HG03442 (cell line): ENCODE results near the gene GPC5.
A peak's percentile ranks its signal among the peaks of the same experiment; 100 is the strongest.
"Not testable (repeated sequence)": the region's sequence is repeated elsewhere in the genome, so short reads cannot be mapped to it uniquely, and the experiment has no call there.

Experiments
- ATAC-seq: cut with Tn5 transposase; IDR thresholded peaks from one replicate; pipeline ENCODE4 v1.9.1; 2021; ENCODE audit warnings: mild to moderate bottlenecking, moderate library complexity; ENCODE audit not compliant: unreplicated experiment

The GPC5 gene

GRCh38 chr13:91398413-91399188, at the start of gene GPC5:
GPC5 (plus strand) TSS chr13:91398621.
- peak; percentile 96 for ATAC-seq

GRCh38 chr13:91348906-91349435, 49.5 kb upstream of the GPC5 start:
- peak; percentile 43 for ATAC-seq

DNA sequence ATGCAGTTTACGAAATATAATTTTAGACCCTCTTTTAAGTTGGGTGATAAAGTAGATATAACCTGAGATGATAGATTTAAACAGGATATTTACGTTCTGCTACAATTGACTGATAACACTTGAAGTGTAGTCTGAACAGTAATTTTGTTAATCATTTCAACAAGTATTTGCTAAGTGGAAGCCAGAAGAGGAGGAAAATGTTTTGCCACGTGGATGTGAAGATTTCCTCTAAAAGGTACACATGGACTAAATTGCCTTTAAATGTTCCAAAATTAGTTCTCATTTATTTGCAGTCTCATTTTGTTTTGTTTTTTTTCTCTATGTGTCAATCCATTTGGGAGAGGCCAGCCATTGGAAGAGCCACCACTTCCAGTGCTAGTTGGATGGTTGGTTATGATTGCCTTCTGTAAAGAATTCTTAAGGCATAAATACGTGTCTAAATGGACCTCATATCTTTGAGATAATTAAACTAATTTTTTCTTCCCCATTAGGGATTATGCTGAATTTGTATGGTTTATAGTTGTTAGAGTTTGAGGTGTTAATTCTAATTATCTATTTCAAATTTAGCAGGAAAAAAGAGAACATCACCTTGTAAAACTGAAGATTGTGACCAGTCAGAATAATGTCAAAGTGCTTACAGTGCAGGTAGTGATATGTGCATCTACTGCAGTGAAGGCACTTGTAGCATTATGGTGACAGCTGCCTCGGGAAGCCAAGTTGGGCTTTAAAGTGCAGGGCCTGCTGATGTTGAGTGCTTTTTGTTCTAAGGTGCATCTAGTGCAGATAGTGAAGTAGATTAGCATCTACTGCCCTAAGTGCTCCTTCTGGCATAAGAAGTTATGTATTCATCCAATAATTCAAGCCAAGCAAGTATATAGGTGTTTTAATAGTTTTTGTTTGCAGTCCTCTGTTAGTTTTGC, 48.2 kb upstream of the GPC5 start:
- no peak for ATAC-seq

DNA sequence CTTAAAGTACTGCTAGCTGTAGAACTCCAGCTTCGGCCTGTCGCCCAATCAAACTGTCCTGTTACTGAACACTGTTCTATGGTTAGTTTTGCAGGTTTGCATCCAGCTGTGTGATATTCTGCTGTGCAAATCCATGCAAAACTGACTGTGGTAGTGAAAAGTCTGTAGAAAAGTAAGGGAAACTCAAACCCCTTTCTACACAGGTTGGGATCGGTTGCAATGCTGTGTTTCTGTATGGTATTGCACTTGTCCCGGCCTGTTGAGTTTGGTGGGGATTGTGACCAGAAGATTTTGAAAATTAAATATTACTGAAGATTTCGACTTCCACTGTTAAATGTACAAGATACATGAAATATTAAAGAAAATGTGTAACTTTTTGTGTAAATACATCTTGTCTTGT, 47.3 kb upstream of the GPC5 start:
- ATAC-seq: no peak

DNA sequence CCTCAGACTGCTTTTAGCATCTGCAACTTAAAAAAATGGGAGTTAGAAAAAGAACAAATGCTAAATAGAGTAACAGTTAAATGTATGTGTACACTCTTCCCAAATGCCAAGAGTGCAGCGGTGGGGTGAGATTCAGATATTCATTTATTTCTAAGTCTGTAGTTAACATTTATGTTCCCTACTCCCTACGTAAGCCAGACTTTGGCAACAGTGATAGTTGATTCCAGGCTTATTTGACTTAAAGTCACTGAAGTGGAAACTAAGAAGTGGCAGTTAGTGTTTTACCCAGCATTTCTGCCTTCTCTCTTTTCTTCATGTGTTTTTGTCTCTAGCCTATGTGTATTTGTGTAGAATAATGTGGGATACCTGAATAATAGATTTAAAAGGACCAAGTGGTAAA, 46.4 kb upstream of the GPC5 start:
- ATAC-seq: no peak

GRCh38 chr13:91352891-91353290, 45.5 kb upstream of the GPC5 start:
- ATAC-seq: not testable (repeated sequence)

DNA sequence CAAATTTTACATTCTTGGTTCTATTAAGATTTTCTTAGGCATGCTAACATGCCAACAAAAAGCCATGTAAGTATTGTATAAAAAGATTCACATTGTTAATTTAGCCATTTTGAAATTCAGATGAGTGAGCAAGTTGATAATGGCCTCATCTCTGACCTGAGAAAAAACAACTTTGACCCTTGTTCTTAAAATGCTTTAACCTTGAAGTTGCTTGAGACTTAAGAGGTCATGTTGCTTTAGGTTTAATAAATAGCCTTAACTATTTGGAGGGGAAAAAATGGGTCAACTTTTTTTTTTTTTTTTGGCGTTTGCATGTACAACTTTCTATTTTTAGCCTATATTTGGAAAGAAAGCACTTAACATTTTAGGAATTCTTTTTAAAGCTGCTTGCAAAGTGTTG, 44.9 kb upstream of the GPC5 start:
- no peak for ATAC-seq

- ATAC-seq: no peak
Observed at GRCh38 chr13:91355099-91355825, 43.2 kb upstream of the GPC5 start.

- ATAC-seq: no peak
Observed at GRCh38 chr13:91355826-91356710, 42.4 kb upstream of the GPC5 start.

DNA sequence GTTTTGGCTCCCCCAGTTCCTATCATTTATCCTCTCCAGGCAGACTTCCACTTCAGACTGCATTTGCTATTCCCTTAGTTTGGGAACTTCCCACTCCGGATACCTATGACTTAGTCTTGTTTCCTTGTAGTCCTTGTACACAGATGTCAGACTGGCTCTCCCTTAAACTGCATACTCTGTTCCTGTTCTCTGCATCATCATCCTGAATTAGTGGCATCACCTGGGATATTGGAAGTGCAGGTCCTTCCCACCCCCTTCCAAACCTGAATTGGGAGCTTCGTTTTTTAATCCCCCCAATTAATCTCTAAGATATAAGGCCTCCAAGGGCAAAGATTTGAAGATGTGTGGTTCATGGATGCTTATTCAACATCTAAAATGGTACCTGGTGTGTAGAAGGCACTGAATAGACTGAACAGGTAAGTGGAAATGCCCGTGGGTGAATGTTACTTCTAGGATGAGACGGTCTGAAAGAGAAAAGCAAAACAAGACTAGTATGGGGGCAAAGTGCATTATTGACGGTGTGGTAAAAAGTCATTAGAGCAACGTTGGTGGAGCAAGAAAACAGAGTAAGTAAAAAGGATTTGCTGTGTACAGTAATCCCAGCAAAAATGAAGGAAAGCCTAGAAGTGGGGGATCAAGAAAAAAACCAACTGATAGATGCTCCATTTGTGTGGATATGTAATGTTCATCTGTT, 41.4 kb upstream of the GPC5 start:
- ATAC-seq: no peak

- ATAC-seq: no peak
Observed at GRCh38 chr13:91357613-91358386, 40.6 kb upstream of the GPC5 start.

DNA sequence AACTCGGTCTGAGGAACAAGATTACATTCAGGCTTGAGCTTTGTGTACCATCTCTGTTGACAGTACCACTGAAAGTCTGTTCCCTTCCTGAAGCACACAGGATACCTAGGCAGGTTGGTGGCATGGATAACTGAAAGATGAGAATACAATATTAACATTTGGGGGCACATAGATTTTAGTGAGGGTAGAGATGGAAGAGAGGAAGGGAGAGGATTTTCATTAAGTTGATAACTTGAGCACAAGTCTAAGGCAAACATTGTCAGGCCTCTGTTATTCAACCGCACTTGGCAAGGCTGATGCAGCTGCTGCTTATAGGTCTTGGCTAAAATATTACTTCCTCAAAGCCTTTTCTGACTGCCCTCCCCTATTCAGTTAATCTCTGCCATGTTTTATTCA, 40.0 kb upstream of the GPC5 start:
- no peak for ATAC-seq

- ATAC-seq: no peak
Observed at GRCh38 chr13:91359111-91359510, 39.3 kb upstream of the GPC5 start.

DNA sequence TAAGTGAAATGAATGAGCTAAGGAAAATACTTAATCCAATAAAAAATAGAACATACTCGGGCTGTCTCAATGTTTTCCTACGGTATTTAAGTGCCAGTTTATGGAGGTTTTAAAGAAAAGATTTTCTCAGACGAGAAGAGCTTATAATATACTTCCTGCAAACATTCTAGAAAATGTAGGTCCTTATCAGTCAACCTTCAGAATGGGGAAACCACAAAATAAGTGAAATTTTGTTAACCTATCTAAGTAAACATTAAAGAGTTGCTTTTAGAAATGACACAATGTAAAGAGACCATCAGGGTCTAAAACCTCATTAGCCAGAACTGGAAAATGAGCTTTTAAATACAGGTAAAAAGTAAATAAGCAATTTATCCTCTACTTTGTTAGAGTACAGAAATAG, 38.8 kb upstream of the GPC5 start:
- no peak for ATAC-seq

DNA sequence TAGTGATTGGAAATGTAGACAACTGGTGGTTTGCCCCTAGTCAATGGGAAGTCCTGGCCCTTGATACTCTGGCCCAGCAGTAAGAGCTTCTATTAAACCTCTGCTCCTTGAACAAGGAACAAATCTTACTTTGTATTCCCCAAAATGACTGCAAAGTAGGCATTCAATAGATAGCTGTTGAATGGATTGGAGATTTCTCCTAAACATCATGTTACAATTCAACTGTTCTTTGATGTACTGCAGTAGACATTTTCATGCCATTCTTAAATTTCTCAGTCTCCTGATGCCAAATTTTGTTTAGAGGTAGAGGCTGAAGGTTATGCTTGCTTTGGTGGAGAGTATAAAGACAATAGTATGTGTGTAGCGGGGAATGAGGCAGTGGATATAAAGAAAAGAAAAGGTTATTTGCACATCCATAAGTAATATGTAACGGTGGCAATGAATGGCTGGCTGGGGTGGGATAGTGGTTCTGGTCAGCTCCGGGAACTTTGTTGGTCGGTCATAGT, 38.1 kb upstream of the GPC5 start:
- no peak for ATAC-seq

- no peak for ATAC-seq
Observed at GRCh38 chr13:91361755-91362271, 36.6 kb upstream of the GPC5 start.

DNA sequence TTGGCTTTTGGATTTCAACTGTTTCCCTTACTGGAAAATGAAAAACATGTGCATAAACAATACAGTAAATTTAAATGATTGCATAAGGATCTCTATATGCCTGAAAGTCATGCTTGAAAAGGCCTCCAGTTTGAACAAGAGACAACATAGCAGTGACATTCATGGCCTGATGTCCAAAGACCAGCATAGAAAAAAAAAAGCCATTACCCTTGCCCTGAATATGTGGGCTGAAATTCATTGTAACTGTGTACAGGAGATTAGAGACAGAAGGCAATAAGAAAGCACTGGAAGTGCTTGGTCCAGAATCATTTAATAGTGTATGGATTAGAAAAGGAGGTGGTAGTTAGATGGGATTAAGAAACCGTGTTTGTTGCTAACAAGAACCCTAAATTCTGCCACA, 35.5 kb upstream of the GPC5 start:
- no peak for ATAC-seq

GRCh38 chr13:91368101-91368500, 30.3 kb upstream of the GPC5 start:
- no peak for ATAC-seq
